SU-DHL-6 (cell line): ENCODE measurements around the gene OPTN.

Source experiments
- CTCF ChIP-seq: fragments of 200-600 bp; sonication (generic); IDR thresholded peaks from one replicate; pipeline ENCODE4 v1.5.1; 2017; ENCODE audit warnings: antibody characterized with exemption, mild to moderate bottlenecking, low read length, moderate library complexity; ENCODE audit not compliant: insufficient read depth, poor library complexity, severe bottlenecking
- EZH2phosphoT487 ChIP-seq: fragments of 200-600 bp; sonication (generic), shearing (Covaris generic); conservative IDR thresholded peaks from 2 replicates; pipeline ENCODE4 v1.6.1; 2018; ENCODE audit warnings: mild to moderate bottlenecking, antibody characterized with exemption, low read length, moderate library complexity, mixed read lengths

GRCh38 chr10:13165177-13165576, 65.2 kb downstream of the OPTN start:
- no peak for TF ChIP-seq CTCF
- TF ChIP-seq EZH2phosphoT487: no peak
